Mammary epithelial cell (primary cell): ENCODE measurements around the gene MYO18A.

Source experiments
- CTCF ChIP-seq, 2 donors: IDR thresholded peaks in 1 of 2; conservative IDR thresholded peaks in 1 of 2; 2 replicates each; pipeline ENCODE4 v1.5.1; 2011 to 2012; ENCODE audit warnings: inconsistent platforms in 2 of 2, low read length in 2 of 2, mild to moderate bottlenecking in 2 of 2, control low read depth in 1 of 2, low read depth in 1 of 2; ENCODE audit not compliant: insufficient read depth in 1 of 2; ENCODE audit errors: extremely low read depth in 1 of 2
- EZH2 ChIP-seq: IDR thresholded peaks from 2 replicates; pipeline ENCODE4 v1.6.1; 2012; ENCODE audit warnings: low read length, inconsistent platforms, borderline replicate concordance

- TF ChIP-seq CTCF (conservative IDR thresholded peaks at IDR 0.05 in 1 of 2, IDR thresholded peaks at IDR 0.05 in 1 of 2; ENCODE audit: extremely low read depth in 1 of 2, insufficient read depth in 1 of 2, low read depth in 1 of 2, low read length in 2 of 2) = no peak
- no peak for TF ChIP-seq EZH2
These were observed 130.0 kb downstream of the MYO18A start for GRCh38 chr17:29050176-29050575.
